DOHH2 (cell line): ENCODE data around the gene TLDC2.

Source experiments
- CTCF ChIP-seq: fragments of 200-600 bp; sonication (generic); IDR thresholded peaks from one replicate; pipeline ENCODE4 v1.5.1; 2014; ENCODE audit warnings: antibody characterized with exemption, mild to moderate bottlenecking, low read depth, low read length; ENCODE audit not compliant: poor library complexity, severe bottlenecking
- EZH2phosphoT487 ChIP-seq: fragments of 200-600 bp; sonication (generic); IDR thresholded peaks from 2 replicates; pipeline ENCODE4 v1.6.1; 2017; ENCODE audit warnings: borderline replicate concordance, mild to moderate bottlenecking, antibody characterized with exemption, low read length, moderate library complexity, mixed read lengths

GRCh38 chr20:36861625-36861874, 14.4 kb upstream of the TLDC2 start:
- no peak for TF ChIP-seq CTCF
- TF ChIP-seq EZH2phosphoT487, result no peak
